ENCODE results near the gene SPDYE17. TPM values are rescaled to one million over a fixed set of nuclear protein-coding genes. Genes with fewer than 3 reads are reported as not detected.
"Not testable (repeated sequence)": the region's sequence is repeated elsewhere in the genome, so short reads cannot be mapped to it uniquely, and the experiment has no call there.

The SPDYE17 gene
- not detected in 2 replicates for total RNA-seq (ENCODE audit: low replicate concordance)

- H3K4me3 ChIP-seq (ENCODE audit: low read depth, low read length); DNase-seq (ENCODE audit: low read depth): not testable (repeated sequence)
These were observed at the start of gene SPDYE17 for GRCh38 chr7:77032261-77032660. Gene SPDYE17, minus strand, starts transcription at chr7:77032361. Its CDS starts 1,791 bp downstream, at chr7:77030570.

- not testable (repeated sequence) for H3K4me3 ChIP-seq (ENCODE audit: low read depth, low read length); DNase-seq (ENCODE audit: low read depth)
These were observed 48.1 kb upstream of the SPDYE17 start for GRCh38 chr7:77080236-77080635.

- not testable (repeated sequence) for H3K4me3 ChIP-seq (ENCODE audit: low read depth, low read length); DNase-seq (ENCODE audit: low read depth)
These were observed 47.5 kb upstream of the SPDYE17 start for GRCh38 chr7:77079624-77080023.

- not testable (repeated sequence) for H3K4me3 ChIP-seq (ENCODE audit: low read depth, low read length)
- peak; percentile 35 for DNase-seq (ENCODE audit: low read depth)
These were observed 47.0 kb upstream of the SPDYE17 start for GRCh38 chr7:77079112-77079511.

GRCh38 chr7:77077060-77077459 lies 44.9 kb upstream of the SPDYE17 start:
- H3K4me3 ChIP-seq (ENCODE audit: low read depth, low read length); DNase-seq (ENCODE audit: low read depth): not testable (repeated sequence)

GRCh38 chr7:77074786-77075396 lies 42.7 kb upstream of the SPDYE17 start:
- DNase-seq (ENCODE audit: low read depth), result peak; percentile 32
- H3K4me3 ChIP-seq (ENCODE audit: low read depth, low read length), result not testable (repeated sequence)

- not testable (repeated sequence) for DNase-seq (ENCODE audit: low read depth); H3K4me3 ChIP-seq (ENCODE audit: low read depth, low read length)
These were observed 38.9 kb upstream of the SPDYE17 start for GRCh38 chr7:77071108-77071507.

GRCh38 chr7:77065869-77066268 lies 33.7 kb upstream of the SPDYE17 start:
- H3K4me3 ChIP-seq (ENCODE audit: low read depth, low read length); DNase-seq (ENCODE audit: low read depth): not testable (repeated sequence)

- DNase-seq (ENCODE audit: low read depth); H3K4me3 ChIP-seq (ENCODE audit: low read depth, low read length): not testable (repeated sequence)
These were observed 31.6 kb upstream of the SPDYE17 start for GRCh38 chr7:77063732-77064131.

- H3K4me3 ChIP-seq (ENCODE audit: low read depth, low read length); DNase-seq (ENCODE audit: low read depth): not testable (repeated sequence)
These were observed 30.4 kb upstream of the SPDYE17 start, which contains the start of gene SPDYE18 for GRCh38 chr7:77062557-77062956. Gene SPDYE18, minus strand, starts transcription at chr7:77062558. Its CDS starts 2,046 bp downstream, at chr7:77060512.

GRCh38 chr7:77026349-77026748 lies 5.8 kb downstream of the SPDYE17 start:
- DNase-seq (ENCODE audit: low read depth); H3K4me3 ChIP-seq (ENCODE audit: low read depth, low read length): not testable (repeated sequence)

- peak; percentile 2 for DNase-seq (ENCODE audit: low read depth)
- H3K4me3 ChIP-seq (ENCODE audit: low read depth, low read length), result not testable (repeated sequence)
These were observed 22.0 kb downstream of the SPDYE17 start for GRCh38 chr7:77010074-77010680.

GRCh38 chr7:77008000-77008399 lies 24.2 kb downstream of the SPDYE17 start:
- H3K4me3 ChIP-seq (ENCODE audit: low read depth, low read length), result not testable (repeated sequence)
- peak; percentile 52 for DNase-seq (ENCODE audit: low read depth)

GRCh38 chr7:77006127-77007110 lies 25.7 kb downstream of the SPDYE17 start:
- not testable (repeated sequence) for H3K4me3 ChIP-seq (ENCODE audit: low read depth, low read length); DNase-seq (ENCODE audit: low read depth)

- H3K4me3 ChIP-seq (ENCODE audit: low read depth, low read length); DNase-seq (ENCODE audit: low read depth): not testable (repeated sequence)
These were observed 26.6 kb downstream of the SPDYE17 start for GRCh38 chr7:77005461-77006057.

- not testable (repeated sequence) for H3K4me3 ChIP-seq (ENCODE audit: low read depth, low read length); DNase-seq (ENCODE audit: low read depth)
These were observed 28.0 kb downstream of the SPDYE17 start for GRCh38 chr7:77004151-77004550.

GRCh38 chr7:77003241-77003640 lies 28.9 kb downstream of the SPDYE17 start:
- H3K4me3 ChIP-seq (ENCODE audit: low read depth, low read length); DNase-seq (ENCODE audit: low read depth): not testable (repeated sequence)

GRCh38 chr7:77002678-77003233 lies 29.4 kb downstream of the SPDYE17 start:
- not testable (repeated sequence) for H3K4me3 ChIP-seq (ENCODE audit: low read depth, low read length); DNase-seq (ENCODE audit: low read depth)
